HG03469 (cell line): ENCODE measurements around the gene PTPRM.

ENCODE experiments used
- ATAC-seq: cut with Tn5 transposase; IDR thresholded peaks from one replicate; pipeline ENCODE4 v1.9.1; 2021; ENCODE audit warnings: mild to moderate bottlenecking, moderate library complexity, moderate number of reproducible peaks; ENCODE audit not compliant: unreplicated experiment

The PTPRM gene

GRCh38 chr18:7844418-7844817 is 277.3 kb downstream of the PTPRM start:
- ATAC-seq, result no peak

- ATAC-seq, result no peak
Observed at GRCh38 chr18:7846335-7846734, 279.2 kb downstream of the PTPRM start.

- no peak for ATAC-seq
Observed at GRCh38 chr18:7847357-7848053, 280.4 kb downstream of the PTPRM start.

GRCh38 chr18:7848054-7848412 is 280.9 kb downstream of the PTPRM start:
- no peak for ATAC-seq

GRCh38 chr18:7850446-7850845 is 283.3 kb downstream of the PTPRM start:
- no peak for ATAC-seq

GRCh38 chr18:7855028-7855427 is 287.9 kb downstream of the PTPRM start:
- ATAC-seq, result no peak

- ATAC-seq, result no peak
Observed at GRCh38 chr18:7855671-7856070, 288.6 kb downstream of the PTPRM start.

- ATAC-seq, result no peak
Observed at GRCh38 chr18:7856116-7856515, 289.0 kb downstream of the PTPRM start.

GRCh38 chr18:7856733-7857132 is 289.6 kb downstream of the PTPRM start:
- ATAC-seq, result no peak

- no peak for ATAC-seq
Observed at GRCh38 chr18:7857562-7857961, 290.4 kb downstream of the PTPRM start.

- ATAC-seq, result no peak
Observed at GRCh38 chr18:7859122-7859521, 292.0 kb downstream of the PTPRM start.

- ATAC-seq, result no peak
Observed at GRCh38 chr18:7870266-7870665, 303.1 kb downstream of the PTPRM start.

- no peak for ATAC-seq
Observed at GRCh38 chr18:7870855-7871254, 303.7 kb downstream of the PTPRM start.

GRCh38 chr18:7871560-7872456 is 304.7 kb downstream of the PTPRM start:
- no peak for ATAC-seq

GRCh38 chr18:7872569-7872968 is 305.5 kb downstream of the PTPRM start:
- ATAC-seq, result no peak

- ATAC-seq, result no peak
Observed at GRCh38 chr18:7873316-7873715, 306.2 kb downstream of the PTPRM start.

GRCh38 chr18:7876354-7877104 is 309.4 kb downstream of the PTPRM start:
- no peak for ATAC-seq

GRCh38 chr18:7877609-7878008 is 310.5 kb downstream of the PTPRM start:
- ATAC-seq, result no peak

GRCh38 chr18:7878265-7879211 is 311.4 kb downstream of the PTPRM start:
- no peak for ATAC-seq

- no peak for ATAC-seq
Observed at GRCh38 chr18:7879717-7880116, 312.6 kb downstream of the PTPRM start.
